ENCODE results near the gene STYXL1. TPM values are rescaled to one million over a fixed set of nuclear protein-coding genes. Genes with fewer than 3 reads are reported as not detected.
A peak's percentile ranks its signal among the peaks of the same experiment; 100 is the strongest.

The STYXL1 gene
- total RNA-seq, 3 donors from 2014 or later = 27.5 to 38.3 (median 28.3) TPM

GRCh38 chr7:76065016-76065612 lies 17.3 kb upstream of the STYXL1 start:
- Histone ChIP-seq H3K36me3 (peaks cover 6% of the 10 kb centered on the region), H3K4me3 (no peak overlapping the region), H3K27me3 (no peaks in the 10 kb centered on the region), H3K9me3 (no peaks in the 10 kb centered on the region), H3K4me1 (no peaks in the 10 kb centered on the region), H3K27ac (no peak overlapping the region)
- intact Hi-C loops (cut with DNase I; ENCODE audit: low total_unique reads) = no loop called here
- no peak for DNase-seq (ENCODE audit: low spot score in 2 of 2)
- TF ChIP-seq POLR2AphosphoS5 (IDR thresholded peaks at IDR 0.05) (no peak), POLR2A (IDR thresholded peaks at IDR 0.05) (no peak), CTCF (IDR thresholded peaks at IDR 0.05) (no peak)

GRCh38 chr7:76064208-76064970 lies 16.6 kb upstream of the STYXL1 start:
- Histone ChIP-seq H3K9me3 (no peaks in the 10 kb centered on the region), H3K27me3 (no peaks in the 10 kb centered on the region), H3K27ac (no peak overlapping the region), H3K4me3 (no peak overlapping the region), H3K4me1 (no peaks in the 10 kb centered on the region), H3K36me3 (peaks cover 6% of the 10 kb centered on the region)
- intact Hi-C loops (cut with DNase I; ENCODE audit: low total_unique reads) = no loop called here
- DNase-seq (ENCODE audit: low spot score in 2 of 2) = no peak
- TF ChIP-seq POLR2A (IDR thresholded peaks at IDR 0.05) (no peak), POLR2AphosphoS5 (IDR thresholded peaks at IDR 0.05) (no peak)

- Histone ChIP-seq H3K9me3 (no peaks in the 10 kb centered on the region), H3K36me3 (peaks cover 13% of the 10 kb centered on the region), H3K4me1 (no peaks in the 10 kb centered on the region), H3K27me3 (no peaks in the 10 kb centered on the region), H3K27ac (no peak overlapping the region), H3K4me3 (no peak overlapping the region)
- intact Hi-C loops (cut with DNase I; ENCODE audit: low total_unique reads) = no loop called here
- TF ChIP-seq POLR2A (IDR thresholded peaks at IDR 0.05) (no peak), CTCF (IDR thresholded peaks at IDR 0.05) (no peak), POLR2AphosphoS5 (IDR thresholded peaks at IDR 0.05) (no peak)
- DNase-seq (ENCODE audit: low spot score in 2 of 2) = peak; percentile 40 to 74
Measured at GRCh38 chr7:76063525-76063924, 15.7 kb upstream of the STYXL1 start.

- peaks cover 18% of the 10 kb centered on the region for H3K36me3 ChIP-seq
Measured at GRCh38 chr7:76063114-76063513, 15.3 kb upstream of the STYXL1 start.

GRCh38 chr7:76062254-76062653 lies 14.5 kb upstream of the STYXL1 start:
- Histone ChIP-seq H3K27me3 (no peaks in the 10 kb centered on the region), H3K27ac (no peak overlapping the region), H3K4me3 (no peak overlapping the region), H3K4me1 (no peaks in the 10 kb centered on the region), H3K36me3 (peaks cover 25% of the 10 kb centered on the region), H3K9me3 (no peaks in the 10 kb centered on the region)
- no peak for TF ChIP-seq CTCF (IDR thresholded peaks at IDR 0.05)
- TF ChIP-seq POLR2A (IDR thresholded peaks at IDR 0.05) = no peak
- DNase-seq (ENCODE audit: low spot score in 2 of 2) = no peak
- intact Hi-C loops (cut with DNase I; ENCODE audit: low total_unique reads) = no loop called here

More at GRCh38 chr7:76063114-76063513, 15.3 kb upstream of the STYXL1 start:
- Histone ChIP-seq H3K4me1 (no peaks in the 10 kb centered on the region), H3K27me3 (no peaks in the 10 kb centered on the region), H3K27ac (no peak overlapping the region), H3K4me3 (no peak overlapping the region), H3K9me3 (no peaks in the 10 kb centered on the region)
- no peak for TF ChIP-seq POLR2AphosphoS5 (IDR thresholded peaks at IDR 0.05)
- no peak for TF ChIP-seq CTCF (IDR thresholded peaks at IDR 0.05)
- no peak for TF ChIP-seq POLR2A (IDR thresholded peaks at IDR 0.05)
- intact Hi-C loops (cut with DNase I; ENCODE audit: low total_unique reads) = no loop called here
- no peak for DNase-seq (ENCODE audit: low spot score in 2 of 2)

All from breast epithelium (tissue), 4 donors.